PFSK-1 (cell line): ENCODE measurements around the gene SOX13. TPM values are rescaled to one million over a fixed set of nuclear protein-coding genes. Genes with fewer than 3 reads are reported as not detected.

Experiments used
- FOXP2 ChIP-seq: optimal IDR thresholded peaks from 2 replicates; pipeline ENCODE3; 2011; ENCODE audit warnings: borderline replicate concordance, control low read depth, inconsistent platforms; ENCODE audit not compliant: insufficient read depth; ENCODE audit errors: extremely low read length, extremely low read depth
- POLR2AphosphoS5 ChIP-seq: IDR thresholded peaks from 2 replicates; pipeline ENCODE4 v1.6.1; 2012; ENCODE audit warnings: low read depth, mild to moderate bottlenecking, control low read depth, low read length, moderate library complexity
- SIN3A ChIP-seq: IDR thresholded peaks from 2 replicates; pipeline ENCODE4 v1.6.1; 2012; ENCODE audit warnings: mild to moderate bottlenecking, low read length, moderate library complexity, borderline replicate concordance; ENCODE audit not compliant: insufficient read depth
- TAF1 ChIP-seq: IDR thresholded peaks from 2 replicates; pipeline ENCODE4 v1.6.1; 2012; ENCODE audit warnings: low read length, control low read depth, borderline replicate concordance; ENCODE audit not compliant: insufficient read depth
- polyA plus RNA-seq: library from polyadenylated mRNA; unstranded; fragments of >200 nt; gene quantifications from one replicate; pipeline ENCODE4 v1.2.1, GENCODE V29; 2012; ENCODE audit warnings: low read depth, missing spikeins; ENCODE audit not compliant: insufficient read length
- TF ChIP-seq, protein P1 (sequence below), 2 experiments: IDR thresholded peaks; 2 replicates each; pipeline versions ENCODE4 v1.6.1 to v1.8.0; 2011 to 2012; ENCODE audit warnings: low read depth in 2 of 2, low read length in 2 of 2, control low read depth in 1 of 2, inconsistent platforms in 1 of 2, mild to moderate bottlenecking in 1 of 2, moderate library complexity in 1 of 2; ENCODE audit not compliant: insufficient read depth in 1 of 2

Gene SOX13
- 1.8 TPM for polyA plus RNA-seq

DNA sequence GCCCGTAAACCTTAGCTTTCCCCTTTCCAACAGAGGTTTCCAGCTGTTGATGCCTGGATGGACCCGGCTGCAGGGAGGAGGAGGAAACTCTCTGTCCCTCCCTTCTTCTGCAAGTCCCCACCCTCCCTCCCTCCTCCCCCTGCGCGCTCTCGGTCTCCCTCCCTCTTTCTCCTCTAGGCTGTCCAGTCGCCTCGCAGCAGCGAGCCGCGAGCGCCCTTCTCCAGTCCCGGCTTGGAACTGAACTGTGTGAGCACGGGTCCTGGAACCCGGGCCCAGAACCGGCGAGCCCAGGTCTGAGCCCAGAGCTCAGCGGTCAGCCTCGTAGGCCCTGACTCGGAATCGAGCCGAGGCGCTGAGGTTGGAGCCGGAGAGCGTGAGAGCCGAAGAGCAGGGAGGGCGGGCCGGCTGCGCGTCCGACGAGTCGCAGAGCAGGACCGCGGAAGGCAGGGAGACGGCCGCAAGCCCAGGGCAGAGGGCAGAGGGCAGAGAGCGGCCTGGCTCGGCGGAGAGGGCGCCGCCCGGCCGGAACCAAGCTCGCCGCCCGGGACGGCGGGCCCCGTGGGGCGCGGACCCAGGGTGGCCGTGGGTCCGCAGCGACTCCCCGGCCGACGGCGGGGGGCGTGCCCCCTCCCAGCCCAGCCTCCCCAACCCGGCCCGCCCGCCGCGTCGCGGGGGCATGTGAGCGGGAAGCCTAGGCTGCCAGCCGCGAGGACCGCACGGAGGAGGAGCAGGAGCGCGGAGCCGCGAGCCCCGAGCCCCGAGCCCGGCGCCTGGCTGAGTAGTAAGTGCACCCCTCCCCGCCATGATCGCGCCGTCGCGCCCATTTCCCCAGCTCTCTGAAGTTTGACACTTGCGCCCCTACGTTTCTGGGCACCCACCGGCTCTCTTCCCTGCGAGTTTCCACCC, at the start of gene SOX13:
SOX13 (plus strand) TSS at position 185 of the 906 bp plus-strand sequence. CDS start 39,801 bp downstream, outside the sequence.
- peak; percentile 87 for TF ChIP-seq POLR2AphosphoS5
- TF ChIP-seq, protein P1, sequence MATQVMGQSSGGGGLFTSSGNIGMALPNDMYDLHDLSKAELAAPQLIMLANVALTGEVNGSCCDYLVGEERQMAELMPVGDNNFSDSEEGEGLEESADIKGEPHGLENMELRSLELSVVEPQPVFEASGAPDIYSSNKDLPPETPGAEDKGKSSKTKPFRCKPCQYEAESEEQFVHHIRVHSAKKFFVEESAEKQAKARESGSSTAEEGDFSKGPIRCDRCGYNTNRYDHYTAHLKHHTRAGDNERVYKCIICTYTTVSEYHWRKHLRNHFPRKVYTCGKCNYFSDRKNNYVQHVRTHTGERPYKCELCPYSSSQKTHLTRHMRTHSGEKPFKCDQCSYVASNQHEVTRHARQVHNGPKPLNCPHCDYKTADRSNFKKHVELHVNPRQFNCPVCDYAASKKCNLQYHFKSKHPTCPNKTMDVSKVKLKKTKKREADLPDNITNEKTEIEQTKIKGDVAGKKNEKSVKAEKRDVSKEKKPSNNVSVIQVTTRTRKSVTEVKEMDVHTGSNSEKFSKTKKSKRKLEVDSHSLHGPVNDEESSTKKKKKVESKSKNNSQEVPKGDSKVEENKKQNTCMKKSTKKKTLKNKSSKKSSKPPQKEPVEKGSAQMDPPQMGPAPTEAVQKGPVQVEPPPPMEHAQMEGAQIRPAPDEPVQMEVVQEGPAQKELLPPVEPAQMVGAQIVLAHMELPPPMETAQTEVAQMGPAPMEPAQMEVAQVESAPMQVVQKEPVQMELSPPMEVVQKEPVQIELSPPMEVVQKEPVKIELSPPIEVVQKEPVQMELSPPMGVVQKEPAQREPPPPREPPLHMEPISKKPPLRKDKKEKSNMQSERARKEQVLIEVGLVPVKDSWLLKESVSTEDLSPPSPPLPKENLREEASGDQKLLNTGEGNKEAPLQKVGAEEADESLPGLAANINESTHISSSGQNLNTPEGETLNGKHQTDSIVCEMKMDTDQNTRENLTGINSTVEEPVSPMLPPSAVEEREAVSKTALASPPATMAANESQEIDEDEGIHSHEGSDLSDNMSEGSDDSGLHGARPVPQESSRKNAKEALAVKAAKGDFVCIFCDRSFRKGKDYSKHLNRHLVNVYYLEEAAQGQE (IDR thresholded peaks at IDR 0.05; ENCODE audit: insufficient read depth in 1 of 2, low read depth in 2 of 2, low read length in 2 of 2), result no peak

DNA sequence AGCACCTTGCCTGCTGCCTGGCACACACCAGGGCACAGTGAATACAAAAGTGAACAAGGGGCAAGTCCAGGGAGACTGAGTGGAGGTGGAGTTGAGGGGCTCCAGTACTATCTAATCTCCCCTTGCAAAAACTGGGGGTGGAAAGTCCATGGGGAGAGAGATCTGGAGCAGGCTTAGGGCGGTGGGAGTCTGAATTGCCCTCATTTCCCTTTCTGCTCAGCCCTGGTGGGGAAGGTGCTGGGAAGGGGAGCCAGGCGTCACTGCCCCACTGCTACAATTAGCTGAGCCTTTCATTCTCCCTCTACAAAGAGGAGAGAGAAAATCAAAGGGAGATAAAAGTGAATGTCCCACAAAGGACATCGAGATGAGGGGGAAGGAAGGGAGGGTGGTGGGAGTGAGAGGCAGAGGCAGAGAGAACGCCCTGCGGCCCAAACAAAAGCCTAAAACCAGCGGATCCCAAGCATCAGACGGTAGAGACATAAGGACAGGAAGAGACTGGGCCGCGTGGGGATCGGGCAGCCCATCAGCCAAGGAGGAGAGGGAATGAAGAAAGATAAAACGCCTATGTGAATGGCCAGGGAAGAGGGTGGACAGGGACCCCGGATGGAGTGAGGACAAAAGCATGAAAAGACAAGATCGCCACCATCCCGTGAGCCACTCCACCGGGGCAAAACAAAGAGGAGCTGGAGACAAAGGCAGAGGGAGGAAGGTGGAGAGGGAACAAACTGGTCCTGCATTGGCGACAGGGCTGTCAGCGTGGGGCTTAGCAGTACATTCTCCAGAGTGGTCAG, 46.8 kb upstream of the SOX13 start:
- TF ChIP-seq POLR2AphosphoS5 (no peak), TAF1 (no peak), FOXP2 (no peak), SIN3A (no peak)
- TF ChIP-seq, protein P1 (IDR thresholded peaks at IDR 0.05; ENCODE audit: insufficient read depth in 1 of 2, low read depth in 2 of 2, low read length in 2 of 2), result no peak

DNA sequence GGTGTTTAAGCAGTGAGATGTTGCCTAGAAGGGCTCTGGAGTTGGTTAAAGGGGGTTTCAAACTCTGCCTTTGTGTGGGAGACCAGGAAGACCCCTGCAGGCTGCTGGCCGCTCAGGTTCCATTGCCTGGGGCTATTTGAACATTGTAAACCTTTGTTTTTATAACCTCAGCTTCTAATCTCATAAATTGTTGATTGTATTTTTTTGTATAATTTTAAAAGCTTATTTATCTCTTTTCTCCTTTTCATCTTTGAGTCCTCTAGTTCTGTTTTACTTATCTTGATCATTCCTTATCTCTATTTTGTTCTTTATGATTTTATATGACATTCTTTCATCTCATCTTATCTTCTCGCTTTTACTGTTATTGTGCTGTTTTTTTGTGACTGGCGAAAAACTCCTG, 45.5 kb upstream of the SOX13 start:
- TF ChIP-seq TAF1 (no peak), POLR2AphosphoS5 (no peak), SIN3A (no peak), FOXP2 (no peak)
- TF ChIP-seq, protein P1 (IDR thresholded peaks at IDR 0.05; ENCODE audit: insufficient read depth in 1 of 2, low read depth in 2 of 2, low read length in 2 of 2), result no peak

DNA sequence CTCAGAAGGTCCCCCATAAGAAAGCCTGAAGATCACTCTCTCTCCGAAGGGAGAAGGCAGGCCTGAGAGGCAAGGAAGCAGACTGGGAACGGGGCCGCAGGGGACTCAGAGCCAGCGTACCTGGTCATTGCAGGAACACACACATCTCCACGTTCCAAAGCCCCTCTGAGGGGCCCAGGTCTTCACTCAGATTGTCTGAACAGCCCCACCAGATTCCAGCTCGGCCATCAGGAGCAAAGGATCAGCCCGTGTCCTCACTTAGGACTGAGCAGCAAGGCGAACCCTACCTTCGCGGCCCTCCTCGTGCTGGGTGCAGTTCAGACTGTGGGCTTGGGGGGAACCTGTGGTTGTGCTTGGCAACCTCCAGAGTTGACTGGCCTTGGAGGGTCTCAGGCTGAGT, 43.9 kb upstream of the SOX13 start:
- TF ChIP-seq FOXP2, result no peak
- TF ChIP-seq, protein P1 (IDR thresholded peaks at IDR 0.05; ENCODE audit: insufficient read depth in 1 of 2, low read depth in 2 of 2, low read length in 2 of 2), result no peak
- TF ChIP-seq POLR2AphosphoS5, result no peak
- no peak for TF ChIP-seq TAF1
- TF ChIP-seq SIN3A, result no peak
